GM19397 (cell line): ENCODE measurements around the gene PCBP2.

ENCODE experiments used
- ATAC-seq: cut with Tn5 transposase; IDR thresholded peaks from one replicate; pipeline ENCODE4 v1.9.1; 2021; ENCODE audit warnings: mild to moderate bottlenecking, moderate library complexity; ENCODE audit not compliant: unreplicated experiment

The PCBP2 gene

GRCh38 chr12:53492830-53493609 lies 41.1 kb downstream of the PCBP2 start:
- ATAC-seq, result peak; percentile 95

- ATAC-seq, result no peak
Measured at GRCh38 chr12:53493610-53494391, 41.9 kb downstream of the PCBP2 start.

DNA sequence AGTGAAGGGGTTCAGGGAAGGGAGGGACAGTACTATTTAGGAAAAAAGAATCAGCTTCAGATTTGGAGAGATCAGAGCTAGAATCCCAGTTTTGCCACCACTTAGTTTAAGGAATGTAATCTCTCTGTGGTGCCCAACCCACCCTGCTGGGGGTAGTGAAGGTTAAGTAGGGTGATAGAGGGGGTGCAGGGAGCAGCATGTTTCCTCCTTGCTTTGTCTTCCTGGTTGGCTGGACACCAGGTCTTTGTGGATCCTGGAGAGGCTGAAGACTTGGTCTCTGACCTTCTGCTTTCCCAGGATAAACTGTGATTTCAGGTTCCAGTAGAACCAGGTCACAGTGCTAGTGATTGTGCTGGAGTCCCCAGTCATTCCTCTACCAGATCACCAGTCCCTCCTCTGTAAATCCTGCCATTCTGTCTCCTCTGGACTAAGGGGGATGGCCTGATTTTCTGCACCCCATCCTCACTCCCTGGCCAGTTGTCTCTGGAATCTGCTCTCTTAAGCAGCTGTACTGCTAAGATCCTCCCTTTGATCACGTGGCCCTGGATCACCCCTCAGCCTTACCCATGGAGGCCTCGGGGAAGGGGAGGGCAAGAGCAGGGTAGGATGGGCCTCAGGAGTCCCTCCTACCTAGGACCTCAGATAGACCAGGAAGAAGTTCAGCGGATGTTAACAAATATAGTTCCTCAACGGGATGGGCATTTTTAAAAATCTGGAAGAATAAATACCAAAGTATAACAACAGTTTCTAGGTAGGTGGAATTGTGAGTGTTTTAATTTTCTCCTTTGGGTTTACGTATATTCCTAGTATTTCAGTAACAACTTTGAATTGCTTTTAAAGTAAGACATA lies 44.2 kb downstream of the PCBP2 start:
- no peak for ATAC-seq

DNA sequence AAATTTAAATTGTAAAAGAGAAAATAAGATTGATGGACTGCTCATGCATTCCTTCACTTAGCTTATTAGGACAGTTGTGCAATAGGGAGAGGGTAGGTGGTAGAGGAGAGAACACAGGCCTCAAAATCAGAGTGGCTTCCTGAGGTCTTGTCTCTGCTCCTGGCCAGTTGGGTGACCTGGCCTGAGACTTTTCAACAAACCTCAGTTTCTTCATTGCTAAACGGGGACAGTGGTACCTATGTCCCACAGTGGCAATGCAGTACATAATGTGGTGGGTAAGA lies 44.8 kb downstream of the PCBP2 start:
- no peak for ATAC-seq

- ATAC-seq, result no peak
Measured at GRCh38 chr12:53497461-53497860, 45.6 kb downstream of the PCBP2 start.

DNA sequence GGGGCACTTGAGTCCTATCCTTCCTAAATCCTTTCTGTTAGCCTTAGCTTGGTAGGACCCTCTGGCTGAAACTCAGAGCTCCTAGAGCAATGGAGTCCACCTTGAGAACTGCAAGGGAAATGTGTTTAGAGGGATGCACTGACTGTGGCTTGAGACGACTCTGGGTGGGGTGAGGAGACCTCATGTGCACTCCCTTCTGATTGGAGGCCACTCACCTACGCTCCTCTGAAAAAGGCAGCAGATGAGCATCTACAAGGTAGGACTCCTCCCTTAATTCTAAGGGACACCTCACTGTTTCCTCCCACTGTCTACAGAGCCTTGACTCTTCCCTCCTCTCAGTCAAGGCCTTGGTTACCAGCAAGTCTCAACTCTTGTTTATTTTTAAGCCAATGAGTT lies 46.3 kb downstream of the PCBP2 start:
- no peak for ATAC-seq

- ATAC-seq, result no peak
Measured at GRCh38 chr12:53499266-53500141, 47.6 kb downstream of the PCBP2 start, which contains the start of gene MAP3K12. TSS of gene MAP3K12 (minus strand) at chr12:53499458. CDS start at chr12:53487391, 12,067 bp downstream.

- no peak for ATAC-seq
Measured at GRCh38 chr12:53500142-53500775, 48.4 kb downstream of the PCBP2 start.

DNA sequence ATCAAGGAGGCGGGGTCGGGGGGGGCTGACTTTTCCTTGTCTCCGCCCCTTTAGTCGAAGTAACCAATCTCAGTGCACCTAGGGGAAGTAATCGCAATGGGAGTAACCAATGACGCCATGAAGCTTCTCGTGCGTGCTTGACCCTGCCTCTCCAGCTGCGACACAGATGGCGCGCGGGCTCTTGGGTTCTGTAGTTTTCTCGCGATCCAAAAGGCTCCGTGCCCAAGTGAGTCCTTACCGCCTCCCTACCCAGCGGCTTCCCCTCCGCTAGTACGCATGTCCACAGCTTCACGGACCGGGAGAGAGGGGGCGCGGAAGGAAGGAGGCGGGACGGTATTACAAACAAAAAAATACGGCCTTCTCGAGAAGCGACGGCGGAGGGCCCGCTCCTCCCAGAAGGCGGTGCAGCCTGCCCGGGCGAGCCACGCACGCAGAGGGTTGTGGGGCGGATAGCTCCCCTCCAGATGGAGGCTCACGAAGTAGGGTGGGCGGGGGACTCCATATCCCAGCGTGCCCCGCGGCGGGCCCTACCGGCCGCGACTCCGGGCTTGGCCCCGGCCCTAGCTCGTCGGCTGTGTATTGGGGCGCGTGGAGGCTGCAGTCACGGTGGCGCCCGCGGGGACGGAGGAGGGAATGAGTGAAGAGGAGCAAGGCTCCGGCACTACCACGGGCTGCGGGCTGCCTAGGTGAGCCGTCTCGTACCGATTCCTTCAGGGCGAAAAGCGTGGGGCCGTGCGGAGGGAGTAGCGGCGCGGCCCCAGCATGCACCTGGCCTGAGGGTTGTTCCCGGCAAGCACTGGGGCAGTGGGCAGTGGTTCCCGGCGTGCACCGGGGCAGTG lies 49.1 kb downstream of the PCBP2 start, which contains the start of gene TARBP2:
TARBP2 (plus strand) TSS at position 508 of the 839 bp plus-strand sequence; CDS start at position 634, 126 bp downstream.
- ATAC-seq, result peak; percentile 73

- ATAC-seq, result no peak
Measured at GRCh38 chr12:53501615-53502181, 49.8 kb downstream of the PCBP2 start.

- ATAC-seq, result no peak
Measured at GRCh38 chr12:53502331-53502730, 50.4 kb downstream of the PCBP2 start.

DNA sequence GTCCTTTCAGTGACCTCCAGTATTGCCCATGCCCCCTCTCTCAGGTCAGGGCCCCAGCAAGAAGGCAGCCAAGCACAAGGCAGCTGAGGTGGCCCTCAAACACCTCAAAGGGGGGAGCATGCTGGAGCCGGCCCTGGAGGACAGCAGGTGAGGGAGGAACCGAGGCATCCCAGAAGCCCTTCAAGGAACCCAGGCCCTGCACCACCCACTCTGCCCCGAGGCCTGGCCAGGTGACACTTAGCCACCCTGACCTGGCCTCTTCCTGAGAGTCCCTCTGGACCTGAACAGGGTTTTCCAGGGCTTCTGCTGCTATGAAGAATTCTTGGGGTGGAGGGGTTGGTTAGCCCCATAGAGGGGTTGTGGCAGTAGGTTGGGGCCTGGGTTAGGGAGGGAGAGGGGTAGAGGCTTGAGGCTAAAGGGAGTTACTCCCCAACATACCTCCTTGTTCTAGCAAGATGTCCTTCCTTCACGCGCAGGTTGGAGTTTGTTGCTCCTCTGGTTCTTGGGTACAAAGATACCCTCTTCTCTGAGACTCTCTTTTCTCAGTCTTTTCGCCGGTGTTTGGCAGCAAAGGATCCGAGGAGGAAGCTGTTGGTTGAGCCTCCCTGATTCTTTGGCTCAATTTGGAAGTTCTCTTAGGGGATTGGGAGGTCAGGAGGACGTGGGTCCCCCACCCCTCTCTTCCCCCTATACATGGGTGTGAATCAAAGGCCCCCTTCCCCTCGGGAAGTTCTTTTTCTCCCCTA lies 51.3 kb downstream of the PCBP2 start:
- no peak for ATAC-seq

DNA sequence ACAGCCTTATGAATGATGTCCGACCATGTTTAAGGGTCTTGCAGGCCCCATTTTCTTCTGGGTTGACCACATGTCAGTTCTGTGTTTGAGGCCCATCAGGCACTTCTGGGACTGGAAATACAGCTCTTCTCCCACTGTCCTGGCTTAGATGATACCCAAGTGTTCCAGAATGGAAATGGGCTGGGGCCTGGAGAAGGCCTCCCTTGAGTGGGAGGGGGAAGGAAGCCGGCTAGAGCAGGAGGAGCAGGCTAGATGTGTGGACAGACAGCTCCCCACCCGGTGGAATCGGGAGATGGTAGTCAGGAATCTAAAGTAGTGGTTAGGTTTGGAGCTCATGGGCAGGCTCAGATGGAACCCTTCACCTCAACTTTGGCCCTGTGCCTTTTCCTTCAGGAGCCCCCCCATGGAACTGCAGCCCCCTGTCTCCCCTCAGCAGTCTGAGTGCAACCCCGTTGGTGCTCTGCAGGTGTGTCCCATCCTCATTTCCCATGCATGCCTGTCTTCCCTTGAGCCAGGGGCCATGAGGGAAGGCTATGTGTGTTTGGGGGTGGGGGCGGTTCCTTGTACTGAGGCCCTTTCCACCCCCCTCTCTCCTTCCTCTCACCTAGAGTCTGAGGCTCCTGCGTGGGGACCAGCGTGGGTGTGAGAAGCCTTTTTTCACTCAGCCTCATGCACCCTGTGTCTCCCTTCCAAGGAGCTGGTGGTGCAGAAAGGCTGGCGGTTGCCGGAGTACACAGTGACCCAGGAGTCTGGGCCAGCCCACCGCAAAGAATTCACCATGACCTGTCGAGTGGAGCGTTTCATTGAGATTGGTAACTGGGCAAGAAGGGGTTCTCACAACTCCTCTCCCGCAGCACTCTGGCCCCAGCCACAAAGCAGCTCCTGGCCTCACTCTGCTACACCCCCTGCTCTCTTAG lies 52.4 kb downstream of the PCBP2 start:
- ATAC-seq, result no peak

DNA sequence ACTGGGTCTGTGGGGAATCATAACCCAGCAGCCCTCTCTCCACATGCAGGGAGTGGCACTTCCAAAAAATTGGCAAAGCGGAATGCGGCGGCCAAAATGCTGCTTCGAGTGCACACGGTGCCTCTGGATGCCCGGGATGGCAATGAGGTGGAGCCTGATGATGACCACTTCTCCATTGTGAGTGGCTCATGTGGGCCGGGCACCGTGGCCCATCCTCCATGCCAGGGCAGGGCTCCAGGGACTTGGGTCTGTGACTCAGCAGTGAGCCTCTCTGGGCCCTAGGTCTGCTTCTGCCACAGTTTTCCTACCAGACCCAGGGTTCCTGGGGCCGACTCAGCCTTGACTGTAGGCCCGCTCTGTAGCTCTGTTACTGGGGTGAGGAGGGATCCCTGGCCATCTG lies 53.2 kb downstream of the PCBP2 start:
- no peak for ATAC-seq

GRCh38 chr12:53505555-53506449 lies 53.9 kb downstream of the PCBP2 start:
- no peak for ATAC-seq

- ATAC-seq, result no peak
Measured at GRCh38 chr12:53506450-53506785, 54.5 kb downstream of the PCBP2 start.
